Stimulated activated CD8-positive, alpha-beta memory T cell treated with anti-CD3 and anti-CD28 coated beads, Interleukin-12 subunit alpha, Interleukin-12 subunit beta, amount 100 ng/mL, for 1 hour (primary cell): ENCODE measurements around the gene HAUS5.

ENCODE experiments used
- DNase-seq: peaks from one replicate; pipeline ENCODE4 v3.0.0-alpha.2; 2020; ENCODE audit warnings: low read depth

The HAUS5 gene

GRCh38 chr19:35608251-35608650, 4.3 kb upstream of the HAUS5 start:
- DNase-seq = no peak

- no peak for DNase-seq
These were observed 2.6 kb upstream of the HAUS5 start for GRCh38 chr19:35609851-35610353.

GRCh38 chr19:35612224-35612558, 344 bp upstream of the HAUS5 start:
- DNase-seq = no peak

GRCh38 chr19:35613574-35613973, 1.0 kb downstream of the HAUS5 start:
- DNase-seq = no peak

- no peak for DNase-seq
These were observed 2.5 kb downstream of the HAUS5 start for GRCh38 chr19:35615036-35615435.

- no peak for DNase-seq
These were observed 6.3 kb downstream of the HAUS5 start for GRCh38 chr19:35618857-35619256.

GRCh38 chr19:35619290-35619923, 6.9 kb downstream of the HAUS5 start:
- DNase-seq = no peak

- no peak for DNase-seq
These were observed 7.5 kb downstream of the HAUS5 start for GRCh38 chr19:35620001-35620400.

- DNase-seq = no peak
These were observed 9.2 kb downstream of the HAUS5 start for GRCh38 chr19:35621708-35622107.

GRCh38 chr19:35622750-35623149, 10.2 kb downstream of the HAUS5 start:
- DNase-seq = no peak

- no peak for DNase-seq
These were observed 10.9 kb downstream of the HAUS5 start for GRCh38 chr19:35623327-35624010.

GRCh38 chr19:35628264-35628564, 15.7 kb downstream of the HAUS5 start:
- no peak for DNase-seq

- DNase-seq = peak; percentile 95
These were observed 16.2 kb downstream of the HAUS5 start, which contains the start of gene RBM42 for GRCh38 chr19:35628565-35629331. Gene RBM42, plus strand, starts transcription at chr19:35629036. Its CDS starts 118 bp downstream, at chr19:35629154.

- no peak for DNase-seq
These were observed 16.7 kb downstream of the HAUS5 start for GRCh38 chr19:35629332-35629633.

GRCh38 chr19:35633727-35634440, 21.3 kb downstream of the HAUS5 start:
- no peak for DNase-seq

- DNase-seq = no peak
These were observed 24.1 kb downstream of the HAUS5 start for GRCh38 chr19:35636651-35637050.

GRCh38 chr19:35637165-35637564, 24.6 kb downstream of the HAUS5 start:
- no peak for DNase-seq

- DNase-seq = no peak
These were observed 26.7 kb downstream of the HAUS5 start for GRCh38 chr19:35639321-35639639.

- DNase-seq = no peak
These were observed 27.3 kb downstream of the HAUS5 start for GRCh38 chr19:35639863-35640262.

- DNase-seq = peak; percentile 25
These were observed 29.1 kb downstream of the HAUS5 start, which contains the start of gene ETV2 for GRCh38 chr19:35641515-35642151. Gene ETV2, plus strand, starts transcription at chr19:35641745. Its CDS starts 716 bp downstream, at chr19:35642461.

- no peak for DNase-seq
These were observed 29.8 kb downstream of the HAUS5 start for GRCh38 chr19:35642312-35642711.

GRCh38 chr19:35642798-35643254, 30.3 kb downstream of the HAUS5 start:
- no peak for DNase-seq
